Measurements from ENCODE around the gene ETV5.

The ETV5 gene

GRCh38 chr3:186108941-186109865 lies at the start of gene ETV5:
Gene ETV5, minus strand, starts transcription at chr3:186109089. Its CDS starts 3,221 bp downstream, at chr3:186105868.
- peak; percentile 98 for DNase-seq

GRCh38 chr3:186154641-186155040 lies 45.8 kb upstream of the ETV5 start:
- DNase-seq = no peak

- DNase-seq = no peak
Observed at GRCh38 chr3:186152889-186153292, 44.0 kb upstream of the ETV5 start.

- no peak for DNase-seq
Observed at GRCh38 chr3:186152361-186152798, 43.5 kb upstream of the ETV5 start.

GRCh38 chr3:186151077-186151971 lies 42.4 kb upstream of the ETV5 start:
- no peak for DNase-seq

- DNase-seq = no peak
Observed at GRCh38 chr3:186150041-186150830, 41.3 kb upstream of the ETV5 start.

GRCh38 chr3:186149319-186149960 lies 40.6 kb upstream of the ETV5 start:
- no peak for DNase-seq

- DNase-seq = no peak
Observed at GRCh38 chr3:186144257-186144656, 35.4 kb upstream of the ETV5 start.

GRCh38 chr3:186143250-186143649 lies 34.4 kb upstream of the ETV5 start:
- no peak for DNase-seq

- DNase-seq = no peak
Observed at GRCh38 chr3:186142393-186142932, 33.6 kb upstream of the ETV5 start.

GRCh38 chr3:186141790-186142189 lies 32.9 kb upstream of the ETV5 start:
- DNase-seq = no peak

- DNase-seq = no peak
Observed at GRCh38 chr3:186138272-186138981, 29.5 kb upstream of the ETV5 start.

- no peak for DNase-seq
Observed at GRCh38 chr3:186137051-186137685, 28.3 kb upstream of the ETV5 start.

GRCh38 chr3:186133980-186134379 lies 25.1 kb upstream of the ETV5 start:
- DNase-seq = no peak

- no peak for DNase-seq
Observed at GRCh38 chr3:186132487-186132886, 23.6 kb upstream of the ETV5 start.

GRCh38 chr3:186129206-186129605 lies 20.3 kb upstream of the ETV5 start:
- no peak for DNase-seq

- DNase-seq = no peak
Observed at GRCh38 chr3:186128158-186128557, 19.3 kb upstream of the ETV5 start.

- no peak for DNase-seq
Observed at GRCh38 chr3:186127463-186127862, 18.6 kb upstream of the ETV5 start.

- DNase-seq = no peak
Observed at GRCh38 chr3:186125118-186125517, 16.2 kb upstream of the ETV5 start.

GRCh38 chr3:186124592-186124991 lies 15.7 kb upstream of the ETV5 start:
- DNase-seq = no peak

GRCh38 chr3:186123012-186123411 lies 14.1 kb upstream of the ETV5 start:
- no peak for DNase-seq

Measured in GF-D8 (cell line).